K562 treated with DMSO at 1 percent for 48 hours (cell line): ENCODE measurements around the gene FAM174B. TPM values are rescaled to one million over a fixed set of nuclear protein-coding genes. Genes with fewer than 3 reads are reported as not detected.

ENCODE experiments used
- total RNA-seq: library from RNA; unstranded; fragments of 300-600 nt; gene quantifications from 2 replicates; pipeline ENCODE4 v1.2.3, GENCODE V29; 2022; ENCODE audit warnings: low replicate concordance; ENCODE audit errors: extremely low read depth

Gene FAM174B
- total RNA-seq, result not detected in 2 replicates

GRCh38 chr15:92655178-92655995, at the start of gene FAM174B:
Gene FAM174B (minus strand): TSS chr15:92655775.

Other genes starting within 250 kb of the FAM174B start
- gene CHD2, start 244.5 kb upstream of the FAM174B start, total RNA-seq, result not detected in 2 replicates